ENCODE measurements around the gene PRM2.
"Not testable (repeated sequence)": the region's sequence is repeated elsewhere in the genome, so short reads cannot be mapped to it uniquely, and the experiment has no call there.

The PRM2 gene

GRCh38 chr16:11295672-11296071 lies 19.4 kb upstream of the PRM2 start:
- no peak for DNase-seq
- H3K36me3 ChIP-seq (ENCODE audit: control insufficient read depth in 4 of 4, insufficient read depth in 4 of 4, low read length in 3 of 4): no peaks in the 10 kb centered on the region
- no peak overlapping the region for H3K4me3 ChIP-seq (ENCODE audit: control insufficient read depth in 1 of 7, extremely low read depth in 1 of 7, insufficient read depth in 4 of 7, low read depth in 2 of 7, low read length in 6 of 7)
- H3K4me1 ChIP-seq (ENCODE audit: control extremely low read depth in 1 of 4, control insufficient read depth in 4 of 4, insufficient read depth in 4 of 4, low read length in 3 of 4): peaks cover 5 to 36% (median 30%) of the 10 kb centered on the region in 4 experiments
- 96% methylated on average over 3 of the region's 4 CpGs for WGBS (ENCODE audit: insufficient coverage)
- peaks cover 0 to under 1% (median 0%) of the 10 kb centered on the region in 5 experiments for H3K27me3 ChIP-seq (replicated peaks in 2 of 5; ENCODE audit: control insufficient read depth in 4 of 5, insufficient read depth in 5 of 5, low read length in 4 of 5)
- POLR2A ChIA-PET: no interaction called here
- CTCF ChIA-PET: no interaction called here
- no peaks in the 10 kb centered on the region for H3K9me3 ChIP-seq (ENCODE audit: control extremely low read depth in 1 of 5, control insufficient read depth in 4 of 5, insufficient read depth in 2 of 5, low read depth in 1 of 5, low read length in 4 of 5)
- no peak overlapping the region for H3K27ac ChIP-seq (ENCODE audit: insufficient read depth in 1 of 2, low read depth in 1 of 2, low read length in 2 of 2, poor library complexity in 1 of 2, severe bottlenecking in 2 of 2)

- 100% methylated on average over 2 of the region's 7 CpGs for WGBS (ENCODE audit: insufficient coverage)
- Histone ChIP-seq H3K9me3 (ENCODE audit: control extremely low read depth in 1 of 5, control insufficient read depth in 4 of 5, insufficient read depth in 2 of 5, low read depth in 1 of 5, low read length in 4 of 5) (peaks cover 0 to 2% (median 0%) of the 10 kb centered on the region in 5 experiments), H3K27me3 (replicated peaks in 2 of 5; ENCODE audit: control insufficient read depth in 4 of 5, insufficient read depth in 5 of 5, low read length in 4 of 5) (peaks cover 0 to 1% (median 0%) of the 10 kb centered on the region in 5 experiments), H3K4me3 (ENCODE audit: control insufficient read depth in 1 of 7, extremely low read depth in 1 of 7, insufficient read depth in 4 of 7, low read depth in 2 of 7, low read length in 6 of 7) (no peak overlapping the region), H3K36me3 (ENCODE audit: control insufficient read depth in 4 of 4, insufficient read depth in 4 of 4, low read length in 3 of 4) (no peaks in the 10 kb centered on the region), H3K27ac (ENCODE audit: insufficient read depth in 1 of 2, low read depth in 1 of 2, low read length in 2 of 2, poor library complexity in 1 of 2, severe bottlenecking in 2 of 2) (no peak overlapping the region), H3K4me1 (ENCODE audit: control extremely low read depth in 1 of 4, control insufficient read depth in 4 of 4, insufficient read depth in 4 of 4, low read length in 3 of 4) (peaks cover 3 to 15% (median 11%) of the 10 kb centered on the region in 4 experiments)
- ChIA-PET POLR2A (no interaction called here), CTCF (interaction anchor here (0.6 to 1.0 kb wide), 4 partner anchors 8 to 774 kb away, joined by 3 to 5 read pairs (median 4); no protein-coding TSS in a partner anchor)
- no peak for DNase-seq
Observed at GRCh38 chr16:11292076-11292748, 15.9 kb upstream of the PRM2 start.

- WGBS (ENCODE audit: insufficient coverage): 84% methylated on average over 9 of the region's 10 CpGs
- peaks cover 0 to 1% (median 0%) of the 10 kb centered on the region in 5 experiments for H3K27me3 ChIP-seq (replicated peaks in 2 of 5; ENCODE audit: control insufficient read depth in 4 of 5, insufficient read depth in 5 of 5, low read length in 4 of 5)
- H3K9me3 ChIP-seq (ENCODE audit: control extremely low read depth in 1 of 5, control insufficient read depth in 4 of 5, insufficient read depth in 2 of 5, low read depth in 1 of 5, low read length in 4 of 5): peaks cover 0 to 2% (median 0%) of the 10 kb centered on the region in 5 experiments
- ChIA-PET POLR2A (no interaction called here), CTCF (no interaction called here)
- H3K4me3 ChIP-seq (ENCODE audit: control insufficient read depth in 1 of 7, extremely low read depth in 1 of 7, insufficient read depth in 4 of 7, low read depth in 2 of 7, low read length in 6 of 7): no peak overlapping the region
- peaks cover 0 to 4% (median 2%) of the 10 kb centered on the region in 4 experiments for H3K4me1 ChIP-seq (ENCODE audit: control extremely low read depth in 1 of 4, control insufficient read depth in 4 of 4, insufficient read depth in 4 of 4, low read length in 3 of 4)
- no peak overlapping the region for H3K27ac ChIP-seq (ENCODE audit: insufficient read depth in 1 of 2, low read depth in 1 of 2, low read length in 2 of 2, poor library complexity in 1 of 2, severe bottlenecking in 2 of 2)
- no peaks in the 10 kb centered on the region for H3K36me3 ChIP-seq (ENCODE audit: control insufficient read depth in 4 of 4, insufficient read depth in 4 of 4, low read length in 3 of 4)
- no peak for DNase-seq
Observed at GRCh38 chr16:11291091-11291703, 14.9 kb upstream of the PRM2 start.

GRCh38 chr16:11290102-11290893 lies 14.0 kb upstream of the PRM2 start:
- peaks cover 0 to 2% (median 0%) of the 10 kb centered on the region in 5 experiments for H3K9me3 ChIP-seq (ENCODE audit: control extremely low read depth in 1 of 5, control insufficient read depth in 4 of 5, insufficient read depth in 2 of 5, low read depth in 1 of 5, low read length in 4 of 5)
- ChIA-PET POLR2A (no interaction called here), CTCF (no interaction called here)
- no peak overlapping the region for H3K4me3 ChIP-seq (ENCODE audit: control insufficient read depth in 1 of 7, extremely low read depth in 1 of 7, insufficient read depth in 4 of 7, low read depth in 2 of 7, low read length in 6 of 7)
- peaks cover 0 to 1% (median 0%) of the 10 kb centered on the region in 5 experiments for H3K27me3 ChIP-seq (replicated peaks in 2 of 5; ENCODE audit: control insufficient read depth in 4 of 5, insufficient read depth in 5 of 5, low read length in 4 of 5)
- H3K36me3 ChIP-seq (ENCODE audit: control insufficient read depth in 4 of 4, insufficient read depth in 4 of 4, low read length in 3 of 4): no peaks in the 10 kb centered on the region
- DNase-seq: no peak
- 100% methylated on average over 5 of the region's 8 CpGs for WGBS (ENCODE audit: insufficient coverage)
- H3K27ac ChIP-seq (ENCODE audit: insufficient read depth in 1 of 2, low read depth in 1 of 2, low read length in 2 of 2, poor library complexity in 1 of 2, severe bottlenecking in 2 of 2): no peak overlapping the region
- no peaks in the 10 kb centered on the region for H3K4me1 ChIP-seq (ENCODE audit: control extremely low read depth in 1 of 4, control insufficient read depth in 4 of 4, insufficient read depth in 4 of 4, low read length in 3 of 4)

GRCh38 chr16:11289696-11290095 lies 13.4 kb upstream of the PRM2 start:
- POLR2A ChIA-PET; H3K4me1 ChIP-seq (ENCODE audit: control extremely low read depth in 1 of 4, control insufficient read depth in 4 of 4, insufficient read depth in 4 of 4, low read length in 3 of 4); H3K36me3 ChIP-seq (ENCODE audit: control insufficient read depth in 4 of 4, insufficient read depth in 4 of 4, low read length in 3 of 4); H3K9me3 ChIP-seq (ENCODE audit: control extremely low read depth in 1 of 5, control insufficient read depth in 4 of 5, insufficient read depth in 2 of 5, low read depth in 1 of 5, low read length in 4 of 5); H3K4me3 ChIP-seq (ENCODE audit: control insufficient read depth in 1 of 7, extremely low read depth in 1 of 7, insufficient read depth in 4 of 7, low read depth in 2 of 7, low read length in 6 of 7); DNase-seq; H3K27ac ChIP-seq (ENCODE audit: insufficient read depth in 1 of 2, low read depth in 1 of 2, low read length in 2 of 2, poor library complexity in 1 of 2, severe bottlenecking in 2 of 2); H3K27me3 ChIP-seq (replicated peaks in 2 of 5; ENCODE audit: control insufficient read depth in 4 of 5, insufficient read depth in 5 of 5, low read length in 4 of 5): not testable (repeated sequence)
- CTCF ChIA-PET: interaction anchor here (0.7 kb wide), 1 partner anchor 9 kb away, joined by 3 read pairs; no protein-coding TSS in a partner anchor
- WGBS (ENCODE audit: insufficient coverage): no CpG with 5 or more reads among the region's 4 CpGs

- Histone ChIP-seq H3K36me3 (ENCODE audit: control insufficient read depth in 4 of 4, insufficient read depth in 4 of 4, low read length in 3 of 4) (no peaks in the 10 kb centered on the region), H3K9me3 (ENCODE audit: control extremely low read depth in 1 of 5, control insufficient read depth in 4 of 5, insufficient read depth in 2 of 5, low read depth in 1 of 5, low read length in 4 of 5) (peaks cover 0 to 2% (median 0%) of the 10 kb centered on the region in 5 experiments), H3K27ac (ENCODE audit: insufficient read depth in 1 of 2, low read depth in 1 of 2, low read length in 2 of 2, poor library complexity in 1 of 2, severe bottlenecking in 2 of 2) (no peak overlapping the region), H3K4me3 (ENCODE audit: control insufficient read depth in 1 of 7, extremely low read depth in 1 of 7, insufficient read depth in 4 of 7, low read depth in 2 of 7, low read length in 6 of 7) (no peak overlapping the region), H3K4me1 (ENCODE audit: control extremely low read depth in 1 of 4, control insufficient read depth in 4 of 4, insufficient read depth in 4 of 4, low read length in 3 of 4) (no peaks in the 10 kb centered on the region), H3K27me3 (replicated peaks in 2 of 5; ENCODE audit: control insufficient read depth in 4 of 5, insufficient read depth in 5 of 5, low read length in 4 of 5) (peaks cover 0 to 4% (median 0%) of the 10 kb centered on the region in 5 experiments)
- no CpG with 5 or more reads among the region's 2 CpGs for WGBS (ENCODE audit: insufficient coverage)
- CTCF ChIA-PET: interaction anchor here (0.7 kb wide), 1 partner anchor 10 kb away, joined by 3 read pairs; no protein-coding TSS in a partner anchor
- DNase-seq: no peak
- POLR2A ChIA-PET: no interaction called here
Observed at GRCh38 chr16:11289202-11289601, 12.9 kb upstream of the PRM2 start.
